HepG2 (cell line): ENCODE measurements around the gene IGFALS. TPM values are rescaled to one million over a fixed set of nuclear protein-coding genes. Genes with fewer than 3 reads are reported as not detected.

Source experiments
- CBX1 ChIP-seq: IDR thresholded peaks from one replicate; pipeline ENCODE4 v1.6.1; 2016; ENCODE audit warnings: antibody characterized with exemption, low read depth
- CHD2 ChIP-seq: IDR thresholded peaks from 2 replicates; pipeline ENCODE4 v1.6.1; 2011; ENCODE audit warnings: low read depth, low read length, improper control_type of control experiment
- KAT8 ChIP-seq: IDR thresholded peaks from 2 replicates; pipeline ENCODE4 v1.6.1; 2016; ENCODE audit warnings: missing genetic modification reagents, missing compliant biosample characterization
- LCORL ChIP-seq, 2 experiments: fragments of 450-650 bp in 1 of 2; sonication (generic) in 1 of 2; formaldehyde crosslinking in 1 of 2; IDR thresholded peaks; 2 replicates each; pipeline versions ENCODE4 v1.5.0 to v1.6.1; 2017 to 2020; ENCODE audit warnings: antibody characterized with exemption in 1 of 2, missing genetic modification reagents in 1 of 2
- MED13 ChIP-seq: sonication (generic); formaldehyde crosslinking; IDR thresholded peaks from 2 replicates; pipeline ENCODE4 v1.5.0; 2020; ENCODE audit warnings: missing genetic modification reagents
- MXI1 ChIP-seq: IDR thresholded peaks from 3 replicates; pipeline ENCODE4 v1.6.1; 2012; ENCODE audit warnings: low read depth, low read length, inconsistent platforms, borderline replicate concordance
- NR3C1 ChIP-seq: sonication (generic); formaldehyde crosslinking; IDR thresholded peaks from 2 replicates; pipeline ENCODE4 v1.4.0; 2020; ENCODE audit warnings: missing genetic modification reagents
- RXRB ChIP-seq: IDR thresholded peaks from 2 replicates; pipeline ENCODE4 v1.6.1; 2016; ENCODE audit warnings: borderline replicate concordance, missing genetic modification reagents, missing compliant biosample characterization
- TARDBP ChIP-seq: sonication (generic); formaldehyde crosslinking; IDR thresholded peaks from 2 replicates; pipeline ENCODE4 v1.8.0; 2022; ENCODE audit warnings: mild to moderate bottlenecking, missing genetic modification reagents
- ZBTB38 ChIP-seq: sonication (generic); formaldehyde crosslinking; IDR thresholded peaks from 2 replicates; pipeline ENCODE4 v1.5.1; 2020; ENCODE audit warnings: mild to moderate bottlenecking, missing genetic modification reagents
- ZFP36L1 ChIP-seq: sonication (generic); formaldehyde crosslinking; IDR thresholded peaks from 2 replicates; pipeline ENCODE4 v1.8.0; 2022; ENCODE audit warnings: mild to moderate bottlenecking, missing genetic modification reagents, moderate library complexity
- ZFP36L2 ChIP-seq: sonication (generic); formaldehyde crosslinking; IDR thresholded peaks from 2 replicates; pipeline ENCODE4 v1.4.0; 2020; ENCODE audit warnings: missing genetic modification reagents
- ZNF224 ChIP-seq: sonication (generic); formaldehyde crosslinking; IDR thresholded peaks from 2 replicates; pipeline ENCODE4 v1.5.0; 2020; ENCODE audit warnings: mild to moderate bottlenecking, missing genetic modification reagents
- ZNF562 ChIP-seq: sonication (generic); formaldehyde crosslinking; IDR thresholded peaks from 2 replicates; pipeline ENCODE4 v1.8.0; 2022; ENCODE audit warnings: missing genetic modification reagents, borderline replicate concordance
- ZSCAN25 ChIP-seq: sonication (generic); formaldehyde crosslinking; IDR thresholded peaks from 2 replicates; pipeline ENCODE4 v1.8.0; 2022; ENCODE audit warnings: mild to moderate bottlenecking, missing genetic modification reagents
- polyA plus RNA-seq, 8 experiments: library from polyadenylated mRNA; depleted of rRNA in 3 of 8; stranded (reverse) in 7 of 8; unstranded in 1 of 8; fragments of >200 nt; fragmentation: Illumina TruSeq in 4 of 8; extraction: Trizol in 4 of 8; gene quantifications; 2 replicates each; pipeline versions ENCODE4 v1.2.1 to v1.2.3, GENCODE V29; 2011 to 2016; ENCODE audit warnings: low read depth in 4 of 8, missing spikeins in 1 of 8, mixed read lengths in 1 of 8; ENCODE audit not compliant: insufficient read depth in 1 of 8
- total RNA-seq, 5 experiments: library from RNA; depleted of rRNA; stranded (reverse); fragments of >200 nt; fragmentation: Illumina TruSeq; extraction: Trizol; gene quantifications; 2 replicates each; pipeline ENCODE4 v1.2.3, GENCODE V29; 2016; ENCODE audit warnings: low read depth in 1 of 5
- TF ChIP-seq, protein P1 (sequence below): sonication (generic); formaldehyde crosslinking; IDR thresholded peaks from 2 replicates; pipeline ENCODE4 v1.5.1; 2020; ENCODE audit warnings: mild to moderate bottlenecking, missing genetic modification reagents, borderline replicate concordance
- TF ChIP-seq, protein P2 (sequence below): sonication (generic); formaldehyde crosslinking; IDR thresholded peaks from 2 replicates; pipeline ENCODE4 v1.4.0; 2020; ENCODE audit warnings: mild to moderate bottlenecking, missing genetic modification reagents
- TF ChIP-seq, protein P3 (sequence below): sonication (generic); formaldehyde crosslinking; IDR thresholded peaks from 2 replicates; pipeline ENCODE4 v1.5.1; 2020; ENCODE audit warnings: mild to moderate bottlenecking, missing genetic modification reagents, moderate library complexity
- TF ChIP-seq, protein P4 (sequence below): sonication (generic); formaldehyde crosslinking; IDR thresholded peaks from 2 replicates; pipeline ENCODE4 v1.4.0; 2020; ENCODE audit warnings: missing genetic modification reagents, borderline replicate concordance

The IGFALS gene
- total and polyA plus RNA-seq, 2 of the 13 experiments (the other 11 are each of a cell fraction or from before 2014, with no cell fraction given), result 0.34 to 2.4 TPM

DNA sequence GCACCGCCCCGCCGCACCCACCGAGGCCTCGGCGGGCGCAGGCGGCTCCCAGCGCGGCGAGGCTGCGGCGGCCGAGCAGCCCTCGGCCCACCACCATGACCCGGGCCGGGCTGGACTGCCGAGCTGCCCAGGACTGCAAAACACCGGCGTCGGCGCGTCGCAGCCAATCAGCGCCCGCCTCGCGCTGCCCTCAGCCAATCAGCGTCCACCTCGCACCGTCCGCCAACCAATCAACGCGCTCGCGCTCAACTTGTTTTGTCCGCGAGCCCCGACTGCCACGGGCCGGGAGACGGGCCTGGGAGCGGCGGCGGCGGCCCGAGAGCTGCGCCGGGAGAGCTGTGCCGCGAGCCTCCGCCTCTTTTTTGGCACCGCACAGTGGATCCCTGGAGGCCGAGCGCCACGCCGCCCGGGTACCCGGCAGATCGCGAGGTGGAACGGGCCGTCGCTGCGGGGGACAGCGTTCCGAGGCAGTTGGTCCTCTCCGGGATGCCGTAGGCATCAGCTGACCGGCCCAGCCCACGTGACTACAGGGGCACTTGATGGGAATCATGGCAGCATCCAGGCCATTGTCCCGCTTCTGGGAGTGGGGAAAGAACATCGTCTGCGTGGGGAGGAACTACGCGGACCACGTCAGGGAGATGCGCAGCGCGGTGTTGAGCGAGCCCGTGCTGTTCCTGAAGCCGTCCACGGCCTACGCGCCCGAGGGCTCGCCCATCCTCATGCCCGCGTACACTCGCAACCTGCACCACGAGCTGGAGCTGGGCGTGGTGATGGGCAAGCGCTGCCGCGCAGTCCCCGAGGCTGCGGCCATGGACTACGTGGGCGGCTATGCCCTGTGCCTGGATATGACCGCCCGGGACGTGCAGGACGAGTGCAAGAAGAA, 33.4 kb upstream of the IGFALS start, which contains the start of the genes FAHD1 and HAGH (continued):
- no peak; the same call in 1 of the 2 replicates for TF ChIP-seq ZFP36L2 (CRISPR knock-in tag)
- no peak for TF ChIP-seq ZNF224
- TF ChIP-seq TARDBP (CRISPR knock-in tag), result peak; percentile 88
- TF ChIP-seq, protein P1, sequence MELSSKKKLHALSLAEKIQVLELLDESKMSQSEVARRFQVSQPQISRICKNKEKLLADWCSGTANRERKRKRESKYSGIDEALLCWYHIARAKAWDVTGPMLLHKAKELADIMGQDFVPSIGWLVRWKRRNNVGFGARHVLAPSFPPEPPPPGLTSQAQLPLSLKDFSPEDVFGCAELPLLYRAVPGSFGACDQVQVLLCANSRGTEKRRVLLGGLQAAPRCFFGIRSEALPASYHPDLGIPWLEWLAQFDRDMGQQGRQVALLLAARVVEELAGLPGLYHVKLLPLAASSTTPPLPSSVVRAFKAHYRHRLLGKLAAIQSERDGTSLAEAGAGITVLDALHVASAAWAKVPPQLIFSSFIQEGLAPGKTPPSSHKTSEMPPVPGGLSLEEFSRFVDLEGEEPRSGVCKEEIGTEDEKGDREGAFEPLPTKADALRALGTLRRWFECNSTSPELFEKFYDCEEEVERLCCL (CRISPR knock-in tag), result no peak
- TF ChIP-seq RXRB (CRISPR knock-in tag), result peak; percentile 63
- TF ChIP-seq CBX1, result peak; percentile 80
- TF ChIP-seq, protein P2, sequence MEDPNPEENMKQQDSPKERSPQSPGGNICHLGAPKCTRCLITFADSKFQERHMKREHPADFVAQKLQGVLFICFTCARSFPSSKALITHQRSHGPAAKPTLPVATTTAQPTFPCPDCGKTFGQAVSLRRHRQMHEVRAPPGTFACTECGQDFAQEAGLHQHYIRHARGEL (CRISPR knock-in tag), result no peak
- peak; percentile 55; the same call in 1 of the 2 replicates for TF ChIP-seq ZFP36L1 (CRISPR knock-in tag)
- TF ChIP-seq, protein P3, sequence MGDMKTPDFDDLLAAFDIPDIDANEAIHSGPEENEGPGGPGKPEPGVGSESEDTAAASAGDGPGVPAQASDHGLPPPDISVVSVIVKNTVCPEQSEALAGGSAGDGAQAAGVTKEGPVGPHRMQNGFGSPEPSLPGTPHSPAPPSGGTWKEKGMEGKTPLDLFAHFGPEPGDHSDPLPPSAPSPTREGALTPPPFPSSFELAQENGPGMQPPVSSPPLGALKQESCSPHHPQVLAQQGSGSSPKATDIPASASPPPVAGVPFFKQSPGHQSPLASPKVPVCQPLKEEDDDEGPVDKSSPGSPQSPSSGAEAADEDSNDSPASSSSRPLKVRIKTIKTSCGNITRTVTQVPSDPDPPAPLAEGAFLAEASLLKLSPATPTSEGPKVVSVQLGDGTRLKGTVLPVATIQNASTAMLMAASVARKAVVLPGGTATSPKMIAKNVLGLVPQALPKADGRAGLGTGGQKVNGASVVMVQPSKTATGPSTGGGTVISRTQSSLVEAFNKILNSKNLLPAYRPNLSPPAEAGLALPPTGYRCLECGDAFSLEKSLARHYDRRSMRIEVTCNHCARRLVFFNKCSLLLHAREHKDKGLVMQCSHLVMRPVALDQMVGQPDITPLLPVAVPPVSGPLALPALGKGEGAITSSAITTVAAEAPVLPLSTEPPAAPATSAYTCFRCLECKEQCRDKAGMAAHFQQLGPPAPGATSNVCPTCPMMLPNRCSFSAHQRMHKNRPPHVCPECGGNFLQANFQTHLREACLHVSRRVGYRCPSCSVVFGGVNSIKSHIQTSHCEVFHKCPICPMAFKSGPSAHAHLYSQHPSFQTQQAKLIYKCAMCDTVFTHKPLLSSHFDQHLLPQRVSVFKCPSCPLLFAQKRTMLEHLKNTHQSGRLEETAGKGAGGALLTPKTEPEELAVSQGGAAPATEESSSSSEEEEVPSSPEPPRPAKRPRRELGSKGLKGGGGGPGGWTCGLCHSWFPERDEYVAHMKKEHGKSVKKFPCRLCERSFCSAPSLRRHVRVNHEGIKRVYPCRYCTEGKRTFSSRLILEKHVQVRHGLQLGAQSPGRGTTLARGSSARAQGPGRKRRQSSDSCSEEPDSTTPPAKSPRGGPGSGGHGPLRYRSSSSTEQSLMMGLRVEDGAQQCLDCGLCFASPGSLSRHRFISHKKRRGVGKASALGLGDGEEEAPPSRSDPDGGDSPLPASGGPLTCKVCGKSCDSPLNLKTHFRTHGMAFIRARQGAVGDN (CRISPR knock-in tag), result peak; percentile 95
- TF ChIP-seq ZNF562 (CRISPR knock-in tag), result no peak
- peak; percentile 92; the same call in 1 of the 2 replicates for TF ChIP-seq ZBTB38 (CRISPR knock-in tag)
- peak; percentile 11; the same call in 1 of the 2 replicates for TF ChIP-seq CHD2
- TF ChIP-seq LCORL (IDR thresholded peaks at IDR 0.05), result no peak
- peak; percentile 88 for TF ChIP-seq LCORL (CRISPR knock-in tag; IDR thresholded peaks at IDR 0.05)
- TF ChIP-seq ZSCAN25 (CRISPR knock-in tag), result peak; percentile 64; the same call in 1 of the 2 replicates
- TF ChIP-seq MED13 (CRISPR knock-in tag), result peak; percentile 81
- TF ChIP-seq, protein P4, sequence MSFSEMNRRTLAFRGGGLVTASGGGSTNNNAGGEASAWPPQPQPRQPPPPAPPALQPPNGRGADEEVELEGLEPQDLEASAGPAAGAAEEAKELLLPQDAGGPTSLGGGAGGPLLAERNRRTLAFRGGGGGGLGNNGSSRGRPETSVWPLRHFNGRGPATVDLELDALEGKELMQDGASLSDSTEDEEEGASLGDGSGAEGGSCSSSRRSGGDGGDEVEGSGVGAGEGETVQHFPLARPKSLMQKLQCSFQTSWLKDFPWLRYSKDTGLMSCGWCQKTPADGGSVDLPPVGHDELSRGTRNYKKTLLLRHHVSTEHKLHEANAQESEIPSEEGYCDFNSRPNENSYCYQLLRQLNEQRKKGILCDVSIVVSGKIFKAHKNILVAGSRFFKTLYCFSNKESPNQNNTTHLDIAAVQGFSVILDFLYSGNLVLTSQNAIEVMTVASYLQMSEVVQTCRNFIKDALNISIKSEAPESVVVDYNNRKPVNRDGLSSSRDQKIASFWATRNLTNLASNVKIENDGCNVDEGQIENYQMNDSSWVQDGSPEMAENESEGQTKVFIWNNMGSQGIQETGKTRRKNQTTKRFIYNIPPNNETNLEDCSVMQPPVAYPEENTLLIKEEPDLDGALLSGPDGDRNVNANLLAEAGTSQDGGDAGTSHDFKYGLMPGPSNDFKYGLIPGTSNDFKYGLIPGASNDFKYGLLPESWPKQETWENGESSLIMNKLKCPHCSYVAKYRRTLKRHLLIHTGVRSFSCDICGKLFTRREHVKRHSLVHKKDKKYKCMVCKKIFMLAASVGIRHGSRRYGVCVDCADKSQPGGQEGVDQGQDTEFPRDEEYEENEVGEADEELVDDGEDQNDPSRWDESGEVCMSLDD, result no peak
- TF ChIP-seq NR3C1 (CRISPR knock-in tag), result no peak
- TF ChIP-seq KAT8 (CRISPR knock-in tag), result peak; percentile 96
- TF ChIP-seq MXI1, result peak; percentile 67; the same call in 2 of the 3 replicates
